Measurements from ENCODE around the gene PIAS1.

The PIAS1 gene

GRCh38 chr15:68080334-68080733 lies 26.2 kb downstream of the PIAS1 start:
- H3K36me3 ChIP-seq: no peaks in the 10 kb centered on the region; the same call in 1 of the 2 replicates
- H3K9me3 ChIP-seq: no peaks in the 10 kb centered on the region; the same call in 1 of the 2 replicates
- H3K4me3 ChIP-seq (ENCODE audit: low read depth, low read length): no peak overlapping the region
- no peak for TF ChIP-seq CTCF (IDR thresholded peaks at IDR 0.05; ENCODE audit: low read depth, low read length)
- no peaks in the 10 kb centered on the region for H3K27me3 ChIP-seq
- DNase-seq: no peak
- H3K4me1 ChIP-seq: peaks cover 10% of the 10 kb centered on the region

DNA sequence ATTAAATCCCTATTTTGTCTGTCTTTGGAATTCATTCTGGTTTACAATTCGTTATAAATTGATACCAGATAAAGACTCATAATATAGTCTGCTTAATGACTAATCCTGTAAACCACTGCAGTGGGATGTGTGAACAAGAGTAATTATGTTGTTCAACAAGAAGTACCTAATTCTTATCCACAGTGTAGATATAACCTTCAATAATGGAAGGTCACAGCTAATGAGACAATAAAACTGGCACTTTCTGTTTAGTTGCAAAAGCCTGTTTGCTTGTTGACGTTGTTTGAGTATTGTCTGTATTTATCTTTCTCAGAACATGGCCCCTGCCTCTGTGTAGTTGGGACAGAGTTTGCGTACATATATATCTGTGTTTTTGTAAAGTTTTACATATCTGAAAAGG lies 26.7 kb downstream of the PIAS1 start:
- peaks cover 10% of the 10 kb centered on the region for H3K4me1 ChIP-seq
- H3K9me3 ChIP-seq: no peaks in the 10 kb centered on the region; the same call in 1 of the 2 replicates
- H3K4me3 ChIP-seq (ENCODE audit: low read depth, low read length): no peak overlapping the region
- TF ChIP-seq CTCF (IDR thresholded peaks at IDR 0.05; ENCODE audit: low read depth, low read length): no peak
- H3K27me3 ChIP-seq: no peaks in the 10 kb centered on the region
- peaks cover 3% of the 10 kb centered on the region; the same call in 1 of the 2 replicates for H3K36me3 ChIP-seq
- no peak for DNase-seq

- Histone ChIP-seq H3K4me1 (peaks cover 10% of the 10 kb centered on the region), H3K27me3 (no peaks in the 10 kb centered on the region), H3K9me3 (no peaks in the 10 kb centered on the region), H3K36me3 (peaks cover 7% of the 10 kb centered on the region; the same call in 1 of the 2 replicates), H3K4me3 (ENCODE audit: low read depth, low read length) (no peak overlapping the region)
- TF ChIP-seq CTCF (IDR thresholded peaks at IDR 0.05; ENCODE audit: low read depth, low read length): no peak
- no peak for DNase-seq
Measured at GRCh38 chr15:68081869-68082505, 27.9 kb downstream of the PIAS1 start.

- H3K4me1 ChIP-seq: peaks cover 10% of the 10 kb centered on the region
- no peak for TF ChIP-seq CTCF (IDR thresholded peaks at IDR 0.05; ENCODE audit: low read depth, low read length)
- H3K9me3 ChIP-seq: no peaks in the 10 kb centered on the region
- H3K4me3 ChIP-seq (ENCODE audit: low read depth, low read length): no peak overlapping the region
- H3K27me3 ChIP-seq: no peaks in the 10 kb centered on the region
- no peak for DNase-seq
- H3K36me3 ChIP-seq: peaks cover 13% of the 10 kb centered on the region; the same call in 1 of the 2 replicates
Measured at GRCh38 chr15:68082735-68083134, 28.6 kb downstream of the PIAS1 start.

DNA sequence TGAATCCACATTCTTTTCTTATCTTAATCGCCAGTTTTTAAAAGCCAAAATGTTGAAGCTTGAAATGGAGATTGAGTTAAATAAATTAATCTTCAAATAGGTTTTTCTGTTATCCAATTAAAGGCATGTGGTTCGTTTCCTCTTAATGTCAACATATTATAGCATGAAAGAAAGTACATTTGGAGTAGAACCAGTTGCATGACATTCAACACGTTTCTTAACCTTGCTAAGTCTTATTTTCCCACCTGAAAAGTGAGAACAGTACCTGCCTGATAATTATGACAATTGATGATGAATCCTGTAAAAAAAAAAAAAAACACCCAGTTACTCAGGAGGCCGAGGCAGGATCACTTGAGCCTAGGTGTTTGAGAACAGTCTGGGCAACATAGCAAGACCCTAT lies 29.3 kb downstream of the PIAS1 start:
- TF ChIP-seq CTCF (IDR thresholded peaks at IDR 0.05; ENCODE audit: low read depth, low read length): no peak
- no peak overlapping the region for H3K4me3 ChIP-seq (ENCODE audit: low read depth, low read length)
- H3K27me3 ChIP-seq: no peaks in the 10 kb centered on the region
- DNase-seq: no peak
- H3K4me1 ChIP-seq: peaks cover 6% of the 10 kb centered on the region
- H3K9me3 ChIP-seq: no peaks in the 10 kb centered on the region
- H3K36me3 ChIP-seq: peaks cover 14% of the 10 kb centered on the region; the same call in 1 of the 2 replicates

DNA sequence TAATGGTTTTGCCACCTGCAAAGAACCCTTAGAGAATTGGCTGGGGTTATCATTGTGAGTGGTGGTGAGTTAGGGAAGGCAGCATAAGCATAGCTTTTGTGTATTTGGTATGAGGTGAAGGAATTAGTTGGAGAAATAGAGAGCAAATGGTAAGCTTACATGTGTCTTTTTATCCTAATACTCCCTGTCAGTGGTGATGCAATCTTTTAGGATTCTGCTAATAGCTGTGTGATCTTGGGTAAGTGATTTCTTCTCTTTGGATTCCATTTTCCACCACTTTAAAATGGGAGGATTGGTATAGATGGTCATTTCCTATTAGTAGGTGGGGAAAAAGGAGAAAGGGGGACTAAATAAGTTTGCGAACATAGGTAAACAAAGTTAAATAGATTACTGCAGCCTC lies 30.9 kb downstream of the PIAS1 start:
- no peak for DNase-seq
- Histone ChIP-seq H3K27me3 (no peaks in the 10 kb centered on the region), H3K36me3 (peaks cover 14% of the 10 kb centered on the region; the same call in 1 of the 2 replicates), H3K9me3 (no peaks in the 10 kb centered on the region), H3K4me1 (peaks cover 5% of the 10 kb centered on the region; the same call in 1 of the 2 replicates), H3K4me3 (ENCODE audit: low read depth, low read length) (no peak overlapping the region)
- no peak for TF ChIP-seq CTCF (IDR thresholded peaks at IDR 0.05; ENCODE audit: low read depth, low read length)
